GM21447 (cell line): ENCODE data around the gene CPSF6.
"Not testable (repeated sequence)": the region's sequence is repeated elsewhere in the genome, so short reads cannot be mapped to it uniquely, and the experiment has no call there.

Experiments used
- ATAC-seq: cut with Tn5 transposase; IDR thresholded peaks from one replicate; pipeline ENCODE4 v1.9.1; 2021; ENCODE audit not compliant: unreplicated experiment

CPSF6 gene

DNA sequence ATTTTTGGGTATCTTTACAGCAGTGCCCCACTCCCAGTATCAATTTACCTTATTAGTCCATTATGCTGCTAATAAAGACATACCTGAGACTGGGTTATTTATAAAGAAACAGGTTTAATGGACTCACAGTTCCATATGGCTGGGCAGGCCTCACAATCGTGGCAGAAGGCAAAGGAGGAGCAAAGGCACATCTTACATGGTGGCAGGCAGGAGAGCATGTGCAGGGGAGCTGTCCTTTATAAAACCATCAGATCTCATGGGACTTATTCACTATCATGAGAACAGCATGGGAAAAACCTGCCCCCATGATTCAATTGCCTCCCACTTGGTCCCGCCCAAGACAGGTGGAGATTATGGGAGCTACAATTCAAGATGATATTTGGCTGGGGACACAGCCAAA, 77.9 kb downstream of the CPSF6 start:
- not testable (repeated sequence) for ATAC-seq

- no peak for ATAC-seq
These were observed 78.9 kb downstream of the CPSF6 start for GRCh38 chr12:69318225-69318624.

DNA sequence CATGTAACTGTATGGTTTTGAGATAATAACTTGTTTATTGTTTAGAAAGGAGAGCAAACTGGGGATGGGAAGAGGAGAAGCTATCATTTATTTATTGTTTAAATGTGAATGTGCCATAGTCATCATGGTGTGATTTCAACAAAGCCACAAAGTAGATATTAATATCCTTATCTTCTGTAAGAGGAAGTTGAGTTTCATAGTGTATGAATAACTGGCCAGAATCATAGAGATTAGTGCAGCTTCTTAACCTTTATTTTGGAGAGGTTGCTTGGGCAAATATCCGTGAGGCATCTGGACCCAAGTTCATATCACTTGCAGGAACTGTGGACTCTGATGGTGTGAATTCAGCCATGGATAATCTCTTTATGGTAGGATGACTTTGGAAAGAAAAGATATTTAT, 82.0 kb downstream of the CPSF6 start:
- ATAC-seq = no peak
